ENCODE data around the gene PLEKHA7. TPM values are rescaled to one million over a fixed set of nuclear protein-coding genes. Genes with fewer than 3 reads are reported as not detected.
"Not testable (repeated sequence)": the region's sequence is repeated elsewhere in the genome, so short reads cannot be mapped to it uniquely, and the experiment has no call there.

The PLEKHA7 gene
- polyA plus RNA-seq, 1 of the 3 experiments (the other 2 are of a cell fraction): 0.12 TPM

GRCh38 chr11:17036666-17037658, 22.7 kb upstream of the PLEKHA7 start:
- Histone ChIP-seq H3K4me1 (ENCODE audit: control insufficient read depth in 1 of 2, insufficient read depth in 2 of 2, low read depth in 1 of 2, low read length in 1 of 2) (no peaks in the 10 kb centered on the region), H3K4me2 (no peak overlapping the region), H3K36me3 (replicated peaks in 1 of 2; ENCODE audit: control insufficient read depth in 1 of 2, insufficient read depth in 2 of 2, low read length in 1 of 2) (no peaks in the 10 kb centered on the region), H3K9ac (no peak overlapping the region), H3K27ac (ENCODE audit: low read depth in 2 of 2, low read length in 1 of 2) (no peak overlapping the region), H2AFZ (ENCODE audit: low read depth) (no peak overlapping the region), H3K4me3 (ENCODE audit: low read depth in 2 of 2, low read length in 1 of 2) (no peak overlapping the region), H3K27me3 (ENCODE audit: insufficient read depth) (no peaks in the 10 kb centered on the region), H4K20me1 (ENCODE audit: insufficient read depth) (no peaks in the 10 kb centered on the region), H3K9me2 (no peaks in the 10 kb centered on the region), H3K79me2 (ENCODE audit: insufficient read depth) (no peaks in the 10 kb centered on the region), H3K9me3 (no peaks in the 10 kb centered on the region), H3F3A (replicated peaks; ENCODE audit: insufficient read depth) (no peaks in the 10 kb centered on the region)
- DNase-seq: no peak
- 12% methylated on average over 4 of the region's 6 CpGs for WGBS (ENCODE audit: low lambda C conversion rate)
- no peak for TF ChIP-seq FOXJ3 (CRISPR knock-in tag; IDR thresholded peaks at IDR 0.05)
- TF ChIP-seq MAX (IDR thresholded peaks at IDR 0.05; ENCODE audit: low read depth): no peak
- TF ChIP-seq EZH2phosphoT487 (IDR thresholded peaks at IDR 0.05; ENCODE audit: borderline replicate concordance, low read depth): no peak
- no peak for TF ChIP-seq RXRA (IDR thresholded peaks at IDR 0.05; ENCODE audit: borderline replicate concordance, low read depth)
- TF ChIP-seq GATA2 (CRISPR knock-in tag; IDR thresholded peaks at IDR 0.05): no peak
- no peak for TF ChIP-seq USF1 (IDR thresholded peaks at IDR 0.05; ENCODE audit: borderline replicate concordance, low read depth)
- TF ChIP-seq TEAD4 (IDR thresholded peaks at IDR 0.05; ENCODE audit: borderline replicate concordance, insufficient read depth): no peak
- TF ChIP-seq EP300 (IDR thresholded peaks at IDR 0.05; ENCODE audit: borderline replicate concordance in 1 of 2, low read depth in 1 of 2, low read length in 1 of 2): no peak
- CTCF ChIA-PET: interaction anchor here (1.2 kb wide), 1 partner anchor 26 kb away, joined by 3 read pairs; no protein-coding TSS in a partner anchor
- POLR2A ChIA-PET: no interaction called here

- DNase-seq; H3K9me2 ChIP-seq; H3K4me3 ChIP-seq (ENCODE audit: low read depth in 2 of 2, low read length in 1 of 2); H3F3A ChIP-seq (replicated peaks; ENCODE audit: insufficient read depth); H2AFZ ChIP-seq (ENCODE audit: low read depth); H3K79me2 ChIP-seq (ENCODE audit: insufficient read depth); H3K27ac ChIP-seq (ENCODE audit: low read depth in 2 of 2, low read length in 1 of 2); H3K36me3 ChIP-seq (replicated peaks in 1 of 2; ENCODE audit: control insufficient read depth in 1 of 2, insufficient read depth in 2 of 2, low read length in 1 of 2); H3K4me2 ChIP-seq; H3K9me3 ChIP-seq; CTCF ChIA-PET; H4K20me1 ChIP-seq (ENCODE audit: insufficient read depth); POLR2A ChIA-PET; H3K27me3 ChIP-seq (ENCODE audit: insufficient read depth); H3K9ac ChIP-seq; H3K4me1 ChIP-seq (ENCODE audit: control insufficient read depth in 1 of 2, insufficient read depth in 2 of 2, low read depth in 1 of 2, low read length in 1 of 2): not testable (repeated sequence)
- WGBS (ENCODE audit: low lambda C conversion rate): 45% methylated on average over 6 of the region's 10 CpGs
These were observed 19.8 kb upstream of the PLEKHA7 start for GRCh38 chr11:17034027-17034426.
